ENCODE results near the gene FANCE.

DNA sequence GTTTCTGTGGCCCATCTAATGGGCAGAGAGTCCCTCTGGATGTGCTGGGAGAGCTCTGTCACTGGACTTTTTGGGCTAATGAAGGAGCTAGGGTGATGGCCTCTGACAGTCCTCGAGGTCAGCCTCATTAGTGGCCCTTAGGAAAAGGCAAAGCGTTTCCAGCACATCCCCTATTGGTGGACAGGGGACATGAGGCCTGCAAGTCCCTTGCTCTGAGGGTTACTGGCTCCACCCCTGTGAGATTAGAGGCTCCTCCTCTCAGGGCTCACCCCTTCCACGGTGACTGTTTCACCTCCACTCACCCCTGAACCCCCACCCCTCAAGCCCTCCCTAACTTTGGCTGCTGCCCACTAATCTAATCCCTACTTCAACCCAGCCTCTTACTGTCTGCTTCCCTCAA lies 12.8 kb upstream of the FANCE start:
- TF ChIP-seq, protein P1, sequence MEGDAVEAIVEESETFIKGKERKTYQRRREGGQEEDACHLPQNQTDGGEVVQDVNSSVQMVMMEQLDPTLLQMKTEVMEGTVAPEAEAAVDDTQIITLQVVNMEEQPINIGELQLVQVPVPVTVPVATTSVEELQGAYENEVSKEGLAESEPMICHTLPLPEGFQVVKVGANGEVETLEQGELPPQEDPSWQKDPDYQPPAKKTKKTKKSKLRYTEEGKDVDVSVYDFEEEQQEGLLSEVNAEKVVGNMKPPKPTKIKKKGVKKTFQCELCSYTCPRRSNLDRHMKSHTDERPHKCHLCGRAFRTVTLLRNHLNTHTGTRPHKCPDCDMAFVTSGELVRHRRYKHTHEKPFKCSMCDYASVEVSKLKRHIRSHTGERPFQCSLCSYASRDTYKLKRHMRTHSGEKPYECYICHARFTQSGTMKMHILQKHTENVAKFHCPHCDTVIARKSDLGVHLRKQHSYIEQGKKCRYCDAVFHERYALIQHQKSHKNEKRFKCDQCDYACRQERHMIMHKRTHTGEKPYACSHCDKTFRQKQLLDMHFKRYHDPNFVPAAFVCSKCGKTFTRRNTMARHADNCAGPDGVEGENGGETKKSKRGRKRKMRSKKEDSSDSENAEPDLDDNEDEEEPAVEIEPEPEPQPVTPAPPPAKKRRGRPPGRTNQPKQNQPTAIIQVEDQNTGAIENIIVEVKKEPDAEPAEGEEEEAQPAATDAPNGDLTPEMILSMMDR (IDR thresholded peaks at IDR 0.05; ENCODE audit: poor library complexity) = no peak
- TF ChIP-seq EZH2 (IDR thresholded peaks at IDR 0.05; ENCODE audit: borderline replicate concordance) (no peak), EZH2phosphoT487 (IDR thresholded peaks at IDR 0.05; ENCODE audit: low read depth, severe bottlenecking, unreplicated experiment) (no peak)

All from hepatocyte (in vitro differentiated cells).